OCI-LY1 (cell line): ENCODE measurements around the gene EPX.

Source experiments
- H2AFZ ChIP-seq: fragments of 200-600 bp; sonication (generic), shearing (Covaris generic); 2 replicates; pipeline ENCODE4 v1.6.0; 2014; ENCODE audit warnings: antibody characterized with exemption, mild to moderate bottlenecking, low read length
- H3F3A ChIP-seq: fragments of 200-600 bp; sonication (generic), shearing (Covaris generic); 2 replicates; pipeline ENCODE4 v1.6.0; 2014; ENCODE audit warnings: mild to moderate bottlenecking, antibody characterized with exemption, low read length, moderate library complexity; ENCODE audit not compliant: insufficient read depth
- H3K27ac ChIP-seq: fragments of 200-600 bp; sonication (generic); 2 replicates; pipeline ENCODE4 v1.5.1; 2014; ENCODE audit warnings: low read length, mixed run types, mild to moderate bottlenecking, low read depth; ENCODE audit not compliant: poor library complexity, severe bottlenecking
- H3K27me3 ChIP-seq: fragments of 200-600 bp; sonication (generic); 2 replicates; pipeline ENCODE4 v1.6.0; 2014; ENCODE audit warnings: antibody characterized with exemption, mild to moderate bottlenecking, low read length, moderate library complexity; ENCODE audit not compliant: insufficient read depth
- H3K36me3 ChIP-seq: fragments of 200-600 bp; sonication (generic); 2 replicates; pipeline ENCODE4 v1.6.1; 2014; ENCODE audit warnings: mild to moderate bottlenecking, antibody characterized with exemption, low read length, moderate library complexity, mixed read lengths; ENCODE audit not compliant: insufficient read depth
- H3K4me1 ChIP-seq: fragments of 200-600 bp; sonication (generic); 2 replicates; pipeline ENCODE4 v1.5.1; 2014; ENCODE audit warnings: mild to moderate bottlenecking, low read length, moderate library complexity; ENCODE audit not compliant: insufficient read depth, severe bottlenecking
- H3K4me2 ChIP-seq: fragments of 200-600 bp; sonication (generic), shearing (Covaris generic); 2 replicates; pipeline ENCODE4 v1.6.1; 2014; ENCODE audit warnings: low read length
- H3K4me3 ChIP-seq: fragments of 200-600 bp; sonication (generic); 2 replicates; pipeline ENCODE4 v1.5.1; 2014; ENCODE audit warnings: low read length, low read depth, mild to moderate bottlenecking, mixed read lengths; ENCODE audit not compliant: poor library complexity, severe bottlenecking
- H3K79me2 ChIP-seq: fragments of 200-600 bp; shearing (Covaris generic); 2 replicates; pipeline ENCODE4 v1.6.1; 2016; ENCODE audit warnings: mixed run types, low read length, mixed read lengths; ENCODE audit not compliant: insufficient read depth
- H3K9ac ChIP-seq: fragments of 200-600 bp; sonication (generic), shearing (Covaris generic); 2 replicates; pipeline ENCODE4 v1.6.1; 2014; ENCODE audit warnings: mild to moderate bottlenecking, low read length, mixed read lengths
- H3K9me2 ChIP-seq: fragments of 200-600 bp; sonication (generic), shearing (Covaris generic); 2 replicates; pipeline ENCODE4 v1.6.1; 2014; ENCODE audit warnings: low read depth, mild to moderate bottlenecking, low read length, mixed read lengths
- H3K9me3 ChIP-seq: fragments of 200-600 bp; shearing (Covaris generic); 2 replicates; pipeline ENCODE4 v1.6.1; 2014; ENCODE audit warnings: low read length, mixed read lengths
- H4K20me1 ChIP-seq: fragments of 200-600 bp; sonication (generic), shearing (Covaris generic); 2 replicates; pipeline ENCODE4 v1.6.0; 2016; ENCODE audit warnings: mild to moderate bottlenecking, low read length; ENCODE audit not compliant: insufficient read depth
- EZH2 ChIP-seq: fragments of 200-600 bp; sonication (generic), shearing (Covaris generic); IDR thresholded peaks from 2 replicates; pipeline ENCODE4 v1.8.0; 2017; ENCODE audit warnings: borderline replicate concordance, mixed run types, mild to moderate bottlenecking, antibody characterized with exemption, low read length, moderate library complexity, mixed read lengths
- TF ChIP-seq, protein P1 (sequence below): fragments of 200-600 bp; sonication (generic), shearing (Covaris generic); IDR thresholded peaks from 2 replicates; pipeline ENCODE4 v1.5.1; 2017; ENCODE audit warnings: mild to moderate bottlenecking, antibody characterized with exemption, low read length, moderate library complexity, mixed read lengths

The EPX gene

DNA sequence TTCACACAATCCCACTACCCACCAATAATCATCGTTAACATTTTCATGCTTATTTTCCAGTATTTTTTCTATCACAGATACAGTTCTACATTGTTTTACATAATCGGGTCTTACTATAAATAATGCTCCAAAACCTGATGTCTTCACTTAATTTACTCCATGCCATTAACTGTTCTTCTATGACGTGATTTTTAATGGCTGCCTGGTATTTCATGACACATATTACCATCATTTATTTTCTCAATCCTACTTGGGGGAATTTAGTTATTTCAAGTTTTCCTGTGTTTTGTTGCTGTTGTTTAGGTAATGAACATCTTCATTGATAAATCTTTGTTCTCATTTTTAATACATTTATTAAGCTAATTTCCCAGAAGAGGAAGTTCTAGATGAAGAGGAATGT, 60.6 kb downstream of the EPX start:
- Histone ChIP-seq H3K9ac (no peak overlapping the region), H2AFZ (no peak overlapping the region), H3K4me1 (peaks cover 4% of the 10 kb centered on the region), H3K9me2 (no peaks in the 10 kb centered on the region), H4K20me1 (no peaks in the 10 kb centered on the region), H3K79me2 (no peaks in the 10 kb centered on the region), H3K4me2 (no peak overlapping the region), H3K4me3 (no peak overlapping the region), H3K9me3 (no peaks in the 10 kb centered on the region), H3F3A (no peaks in the 10 kb centered on the region), H3K27me3 (peaks cover 6% of the 10 kb centered on the region; the same call in 1 of the 2 replicates), H3K27ac (no peak overlapping the region), H3K36me3 (no peaks in the 10 kb centered on the region)
- TF ChIP-seq EZH2, result no peak
- TF ChIP-seq, protein P1, sequence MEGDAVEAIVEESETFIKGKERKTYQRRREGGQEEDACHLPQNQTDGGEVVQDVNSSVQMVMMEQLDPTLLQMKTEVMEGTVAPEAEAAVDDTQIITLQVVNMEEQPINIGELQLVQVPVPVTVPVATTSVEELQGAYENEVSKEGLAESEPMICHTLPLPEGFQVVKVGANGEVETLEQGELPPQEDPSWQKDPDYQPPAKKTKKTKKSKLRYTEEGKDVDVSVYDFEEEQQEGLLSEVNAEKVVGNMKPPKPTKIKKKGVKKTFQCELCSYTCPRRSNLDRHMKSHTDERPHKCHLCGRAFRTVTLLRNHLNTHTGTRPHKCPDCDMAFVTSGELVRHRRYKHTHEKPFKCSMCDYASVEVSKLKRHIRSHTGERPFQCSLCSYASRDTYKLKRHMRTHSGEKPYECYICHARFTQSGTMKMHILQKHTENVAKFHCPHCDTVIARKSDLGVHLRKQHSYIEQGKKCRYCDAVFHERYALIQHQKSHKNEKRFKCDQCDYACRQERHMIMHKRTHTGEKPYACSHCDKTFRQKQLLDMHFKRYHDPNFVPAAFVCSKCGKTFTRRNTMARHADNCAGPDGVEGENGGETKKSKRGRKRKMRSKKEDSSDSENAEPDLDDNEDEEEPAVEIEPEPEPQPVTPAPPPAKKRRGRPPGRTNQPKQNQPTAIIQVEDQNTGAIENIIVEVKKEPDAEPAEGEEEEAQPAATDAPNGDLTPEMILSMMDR, result no peak
